ENCODE results near the gene NADSYN1. TPM values are rescaled to one million over a fixed set of nuclear protein-coding genes. Genes with fewer than 3 reads are reported as not detected.

NADSYN1 gene
- total and polyA plus RNA-seq, 4 experiments from 2014 or later, result 35.9 to 243 (median 136) TPM

DNA sequence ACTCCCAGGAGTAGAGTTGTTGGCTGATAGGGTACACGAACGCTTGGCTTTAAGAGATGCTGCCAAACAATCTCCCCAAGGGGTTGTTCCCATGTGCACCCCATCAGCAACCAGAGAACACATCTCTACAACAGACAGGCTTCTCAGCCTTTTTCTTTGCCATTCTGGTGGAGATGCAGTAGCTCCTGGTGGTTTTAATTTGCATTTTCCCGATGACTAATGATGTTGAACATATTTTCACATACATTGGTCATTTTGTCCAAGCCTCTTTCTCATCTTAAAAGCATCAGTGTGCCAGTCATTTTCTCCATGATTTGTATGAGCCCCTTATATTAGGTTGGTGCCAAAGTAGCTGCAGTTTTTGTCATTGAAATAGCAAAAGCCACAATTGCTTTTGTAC is 26.6 kb upstream of the NADSYN1 start:
- H3K27me3 ChIP-seq (ENCODE audit: insufficient read depth, low read length), result no peaks in the 10 kb centered on the region
- intact Hi-C loops (cut with micrococcal nuclease), result no loop called here
- H3K27me3 Mint-ChIP-seq, result peaks cover 0 to 1% of the 10 kb centered on the region in 2 donors
- no peaks in the 10 kb centered on the region for H3K36me3 ChIP-seq (ENCODE audit: insufficient read depth, low read length)
- no peak overlapping the region for H3K27ac ChIP-seq (ENCODE audit: low read depth, low read length)
- no peak overlapping the region for H3K4me3 Mint-ChIP-seq
- H3K4me1 Mint-ChIP-seq, result peaks cover 0 to 1% (median 0%) of the 10 kb centered on the region in 4 donors
- no peak for DNase-seq
- no peak overlapping the region for H3K27ac Mint-ChIP-seq
- no peaks in the 10 kb centered on the region for H3K9me3 ChIP-seq (ENCODE audit: control insufficient read depth in 1 of 2, low read length in 2 of 2)
- CTCF ChIA-PET (ENCODE audit: partially characterized antibody), result no interaction called here
- no peaks in the 10 kb centered on the region for H3K36me3 Mint-ChIP-seq
- H3K4me3 ChIP-seq (ENCODE audit: low read length in 2 of 2), result no peak overlapping the region
- H3K4me1 ChIP-seq (ENCODE audit: insufficient read depth, low read length), result no peaks in the 10 kb centered on the region
- POLR2A ChIA-PET (ENCODE audit: partially characterized antibody), result no interaction called here
- H3K9me3 Mint-ChIP-seq, result peaks cover 0 to 2% (median 0%) of the 10 kb centered on the region in 8 donors

DNA sequence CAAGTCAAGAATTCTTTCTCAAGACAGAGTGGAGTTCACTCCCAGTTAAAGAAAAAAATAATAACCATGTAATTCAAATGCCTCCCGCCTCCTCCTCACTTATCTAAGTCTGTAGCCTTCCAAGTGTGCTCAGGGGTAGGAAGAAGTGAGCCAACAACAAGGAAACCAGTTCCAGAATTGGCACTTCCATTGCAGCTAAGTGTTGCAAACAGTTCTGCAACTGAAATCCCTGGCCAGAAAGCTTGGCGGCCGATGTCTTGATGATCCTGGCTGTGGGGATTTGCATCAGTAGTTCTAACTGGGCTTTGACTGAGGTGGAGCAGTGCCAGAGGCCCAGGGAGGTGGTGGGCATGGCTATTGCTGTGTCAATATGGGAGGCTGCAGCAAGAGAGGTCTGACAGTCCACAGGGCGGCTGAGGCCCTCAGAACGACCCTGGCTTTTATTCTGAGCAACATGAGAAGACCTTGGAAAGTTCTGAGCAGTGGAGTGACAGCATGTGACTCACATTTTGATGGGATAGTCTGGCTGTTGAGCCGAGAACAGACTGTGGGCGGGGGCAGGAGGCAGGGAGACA is 24.1 kb upstream of the NADSYN1 start:
- Histone ChIP-seq H3K4me1 (ENCODE audit: insufficient read depth, low read length) (no peaks in the 10 kb centered on the region), H3K36me3 (ENCODE audit: insufficient read depth, low read length) (no peaks in the 10 kb centered on the region), H3K27me3 (ENCODE audit: insufficient read depth, low read length) (no peaks in the 10 kb centered on the region), H3K4me3 (ENCODE audit: low read length in 2 of 2) (no peak overlapping the region), H3K9me3 (ENCODE audit: control insufficient read depth in 1 of 2, low read length in 2 of 2) (no peaks in the 10 kb centered on the region), H3K27ac (ENCODE audit: low read depth, low read length) (no peak overlapping the region)
- H3K36me3 Mint-ChIP-seq, result no peaks in the 10 kb centered on the region
- no peak for DNase-seq
- peaks cover 0 to 1% of the 10 kb centered on the region in 2 donors for H3K27me3 Mint-ChIP-seq
- CTCF ChIA-PET (ENCODE audit: partially characterized antibody), result no interaction called here
- H3K9me3 Mint-ChIP-seq, result peaks cover 0 to 2% (median 0%) of the 10 kb centered on the region in 8 donors
- POLR2A ChIA-PET (ENCODE audit: partially characterized antibody), result no interaction called here
- H3K4me1 Mint-ChIP-seq, result peaks cover 0 to 1% (median 0%) of the 10 kb centered on the region in 4 donors
- intact Hi-C loops (cut with micrococcal nuclease), result no loop called here
- no peak overlapping the region for H3K4me3 Mint-ChIP-seq
- peak overlapping the region in 1 of 7 donors; percentile 54 for H3K27ac Mint-ChIP-seq

DNA sequence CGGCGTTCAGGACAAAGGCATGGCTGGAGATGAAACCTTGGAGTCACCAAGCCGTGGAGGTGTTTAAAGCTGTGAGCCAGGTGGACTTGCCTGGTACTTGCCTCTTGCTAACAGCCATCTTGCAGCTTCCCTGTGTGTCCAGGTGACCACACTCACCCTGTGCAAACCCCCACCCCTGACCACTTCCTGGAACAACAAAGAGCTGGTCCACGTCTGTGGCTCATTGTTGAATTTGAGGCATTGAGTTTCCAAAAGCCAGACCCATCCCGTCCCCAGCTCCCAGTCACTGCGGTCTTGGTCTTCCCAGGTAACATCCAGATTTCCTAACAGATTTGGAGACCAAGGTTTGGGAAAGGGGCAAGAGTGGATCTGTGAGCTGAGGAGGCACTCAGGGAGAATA is 23.3 kb upstream of the NADSYN1 start:
- ChIA-PET POLR2A (ENCODE audit: partially characterized antibody) (no interaction called here), CTCF (ENCODE audit: partially characterized antibody) (no interaction called here)
- peaks cover 0 to 1% (median 0%) of the 10 kb centered on the region in 4 donors for H3K4me1 Mint-ChIP-seq
- H3K27ac Mint-ChIP-seq, result no peak overlapping the region
- Histone ChIP-seq H3K4me1 (ENCODE audit: insufficient read depth, low read length) (no peaks in the 10 kb centered on the region), H3K36me3 (ENCODE audit: insufficient read depth, low read length) (no peaks in the 10 kb centered on the region), H3K27me3 (ENCODE audit: insufficient read depth, low read length) (no peaks in the 10 kb centered on the region), H3K9me3 (ENCODE audit: control insufficient read depth in 1 of 2, low read length in 2 of 2) (no peaks in the 10 kb centered on the region), H3K4me3 (ENCODE audit: low read length in 2 of 2) (no peak overlapping the region), H3K27ac (ENCODE audit: low read depth, low read length) (no peak overlapping the region)
- H3K36me3 Mint-ChIP-seq, result peaks cover 0 to 2% of the 10 kb centered on the region in 2 donors
- H3K9me3 Mint-ChIP-seq, result peaks cover 0 to 2% (median 0%) of the 10 kb centered on the region in 8 donors
- H3K4me3 Mint-ChIP-seq, result no peak overlapping the region
- DNase-seq, result no peak
- intact Hi-C loops (cut with micrococcal nuclease), result no loop called here
- H3K27me3 Mint-ChIP-seq, result peaks cover 0 to 1% of the 10 kb centered on the region in 2 donors

DNA sequence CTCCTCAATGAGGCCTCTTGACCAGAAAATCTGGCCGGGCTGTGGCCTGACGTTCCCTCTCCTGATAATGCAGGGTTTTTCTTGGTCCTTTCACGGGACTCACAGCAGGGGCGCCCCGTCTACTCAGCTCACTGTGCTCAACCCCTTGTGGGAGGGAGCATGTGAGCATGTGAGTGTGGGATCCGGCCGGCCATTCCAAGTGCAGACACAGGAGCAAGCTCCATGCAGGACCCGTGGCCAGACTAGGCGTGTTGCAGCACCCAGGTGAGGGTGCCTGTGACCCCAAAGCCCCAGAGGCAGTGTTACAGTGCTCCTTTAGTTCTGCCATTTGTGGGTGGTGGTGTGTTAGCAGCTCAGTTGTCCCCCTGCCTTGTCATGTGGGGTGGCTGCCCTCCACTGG is 22.8 kb upstream of the NADSYN1 start:
- H3K36me3 ChIP-seq (ENCODE audit: insufficient read depth, low read length), result no peaks in the 10 kb centered on the region
- Mint-ChIP-seq H3K36me3 (peaks cover 2 to 3% of the 10 kb centered on the region in 2 donors), H3K4me3 (no peak overlapping the region), H3K27ac (no peak overlapping the region), H3K4me1 (peaks cover 0 to 1% (median 0%) of the 10 kb centered on the region in 4 donors), H3K27me3 (peaks cover 0 to 1% of the 10 kb centered on the region in 2 donors), H3K9me3 (peaks cover 0 to 2% (median 0%) of the 10 kb centered on the region in 8 donors)
- POLR2A ChIA-PET (ENCODE audit: partially characterized antibody), result no interaction called here
- CTCF ChIA-PET (ENCODE audit: partially characterized antibody), result no interaction called here
- H3K9me3 ChIP-seq (ENCODE audit: control insufficient read depth in 1 of 2, low read length in 2 of 2), result no peaks in the 10 kb centered on the region
- no peak overlapping the region for H3K27ac ChIP-seq (ENCODE audit: low read depth, low read length)
- DNase-seq, result no peak
- intact Hi-C loops (cut with micrococcal nuclease), result no loop called here
- no peak overlapping the region for H3K4me3 ChIP-seq (ENCODE audit: low read length in 2 of 2)
- no peaks in the 10 kb centered on the region for H3K27me3 ChIP-seq (ENCODE audit: insufficient read depth, low read length)
- H3K4me1 ChIP-seq (ENCODE audit: insufficient read depth, low read length), result no peaks in the 10 kb centered on the region

DNA sequence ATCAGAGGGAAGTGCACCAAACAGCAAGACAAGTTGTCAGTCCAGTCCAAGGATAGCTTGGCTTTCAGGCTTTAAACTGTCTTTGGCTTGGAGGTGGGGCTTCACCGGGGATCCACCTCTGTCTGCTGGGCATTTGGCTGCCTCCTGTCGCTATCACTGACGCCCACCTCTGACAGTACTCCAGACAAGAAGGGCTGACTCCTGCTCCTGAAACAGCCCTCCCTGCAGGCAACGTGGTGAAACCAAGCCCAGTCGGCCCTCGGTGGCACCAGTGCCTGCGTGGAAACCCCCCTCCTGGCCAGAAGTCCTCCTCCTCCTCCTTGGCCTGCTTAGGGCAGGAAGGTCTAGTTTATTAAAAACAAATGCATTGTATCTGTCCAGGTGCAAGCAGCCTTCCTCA is 21.7 kb upstream of the NADSYN1 start:
- DNase-seq, result no peak
- intact Hi-C loops (cut with micrococcal nuclease), result no loop called here
- Mint-ChIP-seq H3K4me3 (no peak overlapping the region), H3K4me1 (peaks cover 0 to 1% (median 0%) of the 10 kb centered on the region in 4 donors), H3K36me3 (peaks cover 5 to 6% of the 10 kb centered on the region in 2 donors), H3K9me3 (peaks cover 0 to 2% (median 0%) of the 10 kb centered on the region in 8 donors), H3K27me3 (peaks cover 0 to 1% of the 10 kb centered on the region in 2 donors), H3K27ac (no peak overlapping the region)
- Histone ChIP-seq H3K36me3 (ENCODE audit: insufficient read depth, low read length) (no peaks in the 10 kb centered on the region), H3K4me3 (ENCODE audit: low read length in 2 of 2) (no peak overlapping the region), H3K9me3 (ENCODE audit: control insufficient read depth in 1 of 2, low read length in 2 of 2) (no peaks in the 10 kb centered on the region), H3K27me3 (ENCODE audit: insufficient read depth, low read length) (no peaks in the 10 kb centered on the region), H3K4me1 (ENCODE audit: insufficient read depth, low read length) (no peaks in the 10 kb centered on the region), H3K27ac (ENCODE audit: low read depth, low read length) (no peak overlapping the region)
- CTCF ChIA-PET (ENCODE audit: partially characterized antibody), result no interaction called here
- POLR2A ChIA-PET (ENCODE audit: partially characterized antibody), result no interaction called here

DNA sequence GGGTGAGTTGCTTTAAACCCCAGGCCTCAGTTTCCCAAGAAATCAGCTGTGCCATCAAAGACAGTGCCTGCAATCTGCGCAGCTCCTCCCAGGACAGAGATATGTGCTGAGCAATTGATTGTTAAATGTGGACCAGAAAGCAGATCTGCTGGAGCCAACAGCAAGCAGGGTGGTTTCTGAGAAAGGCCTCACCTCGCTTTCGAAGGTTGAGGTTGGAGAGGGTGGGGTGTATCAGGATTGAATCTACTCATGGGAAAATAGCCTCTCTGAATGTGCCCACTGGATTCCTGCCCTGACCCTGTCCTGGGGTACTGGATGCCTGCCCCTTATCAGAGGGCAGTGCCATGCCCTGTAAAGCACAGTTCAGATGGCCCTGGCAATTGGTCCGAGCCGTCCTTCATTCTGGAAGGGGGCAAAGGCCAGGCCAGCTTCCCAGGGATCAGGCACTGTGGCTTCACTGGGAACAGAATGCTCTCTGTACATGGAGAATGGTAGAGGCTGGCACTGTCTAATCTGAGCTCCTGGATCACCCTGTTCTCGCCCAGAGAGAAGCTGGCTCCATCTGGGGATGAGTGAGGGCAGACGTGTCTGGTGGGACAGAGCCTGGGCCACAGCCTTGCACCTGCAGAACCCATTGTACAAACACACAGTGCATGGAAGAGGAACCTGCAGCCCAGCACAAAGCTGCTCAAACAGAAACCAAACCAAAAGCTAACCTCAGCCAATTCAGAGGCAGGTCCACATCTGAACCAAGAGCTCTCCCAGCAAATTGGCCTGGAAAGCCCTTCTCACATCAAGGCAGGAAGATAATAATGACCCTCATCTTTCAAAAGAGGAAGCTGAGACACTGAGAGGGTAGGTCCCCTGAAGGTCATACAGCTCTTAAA is 20.0 kb upstream of the NADSYN1 start:
- H3K36me3 ChIP-seq (ENCODE audit: insufficient read depth, low read length), result no peaks in the 10 kb centered on the region
- no peaks in the 10 kb centered on the region for H3K27me3 ChIP-seq (ENCODE audit: insufficient read depth, low read length)
- no peak for DNase-seq
- Mint-ChIP-seq H3K4me3 (no peak overlapping the region), H3K27me3 (peaks cover 0 to 1% of the 10 kb centered on the region in 2 donors), H3K36me3 (peaks cover 11 to 12% of the 10 kb centered on the region in 2 donors), H3K9me3 (peaks cover 0 to under 1% (median 0%) of the 10 kb centered on the region in 8 donors), H3K4me1 (peaks cover 0 to 3% (median 0%) of the 10 kb centered on the region in 4 donors), H3K27ac (no peak overlapping the region)
- no peaks in the 10 kb centered on the region for H3K9me3 ChIP-seq (ENCODE audit: control insufficient read depth in 1 of 2, low read length in 2 of 2)
- H3K4me1 ChIP-seq (ENCODE audit: insufficient read depth, low read length), result no peaks in the 10 kb centered on the region
- no peak overlapping the region for H3K4me3 ChIP-seq (ENCODE audit: low read length in 2 of 2)
- POLR2A ChIA-PET (ENCODE audit: partially characterized antibody), result no interaction called here
- H3K27ac ChIP-seq (ENCODE audit: low read depth, low read length), result no peak overlapping the region
- intact Hi-C loops (cut with micrococcal nuclease), result no loop called here
- CTCF ChIA-PET (ENCODE audit: partially characterized antibody), result no interaction called here

DNA sequence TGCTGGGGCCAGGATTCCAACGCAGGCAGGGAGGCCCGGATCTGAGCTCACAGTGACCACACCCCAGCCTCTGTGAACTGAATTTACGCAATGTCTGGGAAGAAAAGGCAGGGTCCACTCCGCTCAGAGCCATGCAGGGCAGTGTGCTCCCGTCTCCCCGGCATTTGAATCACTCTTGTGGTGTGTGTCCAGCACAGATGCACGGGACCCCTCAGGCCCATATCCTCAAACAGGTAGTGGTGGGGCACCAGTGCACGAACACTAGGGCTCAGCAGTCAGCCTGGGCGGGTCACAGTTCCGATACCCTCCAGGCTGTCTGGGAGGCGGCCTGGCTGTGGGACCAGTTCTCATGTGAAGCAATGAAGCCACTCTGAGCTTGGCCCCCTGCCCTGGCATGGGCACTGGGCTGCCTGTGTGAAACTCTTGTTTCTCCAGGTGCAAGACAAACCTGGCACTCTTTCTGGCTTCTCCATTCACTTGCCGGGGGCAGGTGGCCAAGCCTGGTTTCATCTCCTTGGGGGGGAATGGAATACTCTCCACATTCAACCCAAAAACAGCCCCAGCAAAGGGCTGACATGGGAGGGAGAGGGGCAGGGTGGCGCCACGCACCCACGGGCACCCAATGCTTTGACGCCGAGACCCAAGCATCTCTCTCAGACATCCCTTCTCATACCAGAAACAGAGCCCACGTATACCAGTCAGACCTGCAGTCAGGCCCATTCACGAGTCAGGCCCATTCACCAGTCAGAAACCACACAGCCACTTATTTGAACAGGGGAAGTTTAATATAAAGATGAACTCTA is 19.2 kb upstream of the NADSYN1 start:
- Mint-ChIP-seq H3K36me3 (peaks cover 12 to 17% of the 10 kb centered on the region in 2 donors), H3K9me3 (no peaks in the 10 kb centered on the region), H3K27ac (no peak overlapping the region), H3K27me3 (peaks cover 0 to 1% of the 10 kb centered on the region in 2 donors), H3K4me3 (no peak overlapping the region), H3K4me1 (peaks cover 0 to 3% (median 0%) of the 10 kb centered on the region in 4 donors)
- no peaks in the 10 kb centered on the region for H3K9me3 ChIP-seq (ENCODE audit: control insufficient read depth in 1 of 2, low read length in 2 of 2)
- no peaks in the 10 kb centered on the region for H3K4me1 ChIP-seq (ENCODE audit: insufficient read depth, low read length)
- ChIA-PET POLR2A (ENCODE audit: partially characterized antibody) (no interaction called here), CTCF (ENCODE audit: partially characterized antibody) (no interaction called here)
- DNase-seq, result no peak
- no peak overlapping the region for H3K4me3 ChIP-seq (ENCODE audit: low read length in 2 of 2)
- no peaks in the 10 kb centered on the region for H3K36me3 ChIP-seq (ENCODE audit: insufficient read depth, low read length)
- H3K27ac ChIP-seq (ENCODE audit: low read depth, low read length), result no peak overlapping the region
- no peaks in the 10 kb centered on the region for H3K27me3 ChIP-seq (ENCODE audit: insufficient read depth, low read length)
- intact Hi-C loops (cut with micrococcal nuclease), result no loop called here

Data from CD4-positive, alpha-beta memory T cell (primary cell).